ENCODE measurements around the gene GFPT1. TPM values are rescaled to one million over a fixed set of nuclear protein-coding genes. Genes with fewer than 3 reads are reported as not detected.

GFPT1 gene
- total RNA-seq, 1 donor from 2014 or later = 52.8 TPM

DNA sequence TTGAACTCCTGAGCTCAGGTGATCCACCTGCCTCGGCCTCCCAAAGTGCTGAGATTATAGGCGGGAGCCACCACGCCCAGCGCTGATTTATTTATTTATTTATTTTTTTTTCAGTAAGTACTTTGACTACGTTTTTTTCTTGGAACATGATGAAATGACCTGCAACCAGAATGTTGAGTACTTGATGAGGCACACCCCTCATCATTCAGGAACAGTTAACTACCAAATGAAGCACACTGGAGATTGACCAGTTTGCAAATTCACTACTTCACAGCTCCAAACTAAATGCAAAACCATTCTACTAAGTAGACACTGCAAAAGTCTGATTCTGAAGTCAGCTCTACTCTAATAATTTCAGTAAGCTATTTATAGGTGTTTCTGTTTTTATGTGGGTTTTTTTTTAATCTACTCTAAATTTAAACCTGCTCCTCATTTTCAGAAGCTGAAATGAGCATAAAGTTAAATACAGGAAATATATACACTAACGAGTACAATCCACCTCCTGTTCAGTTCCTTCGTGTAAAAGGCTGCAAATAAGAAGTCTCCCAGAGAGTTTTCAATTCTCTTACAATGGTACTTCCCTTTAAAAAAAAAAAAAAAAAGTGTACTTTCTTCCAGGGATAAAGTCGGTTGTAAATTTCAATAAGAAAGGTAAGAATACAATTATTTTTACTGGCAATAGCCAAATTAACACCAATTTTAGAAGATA lies 1.4 kb downstream of the GFPT1 start:
- H3K4me1 Mint-ChIP-seq (ENCODE audit: unreplicated experiment) = peaks cover 23% of the 10 kb centered on the region
- no peaks in the 10 kb centered on the region for H3K9me3 Mint-ChIP-seq (ENCODE audit: unreplicated experiment)
- H3K27me3 Mint-ChIP-seq (ENCODE audit: unreplicated experiment) = peaks cover 1% of the 10 kb centered on the region
- peak overlapping the region; percentile 94 for H3K4me3 Mint-ChIP-seq (ENCODE audit: unreplicated experiment)
- no peaks in the 10 kb centered on the region for H3K36me3 Mint-ChIP-seq (ENCODE audit: low read depth, unreplicated experiment)
- no peak for DNase-seq (ENCODE audit: low spot score)
- TF ChIP-seq CTCF (IDR thresholded peaks at IDR 0.05; ENCODE audit: unreplicated experiment) = no peak
- peak overlapping the region; percentile 85 for H3K27ac Mint-ChIP-seq (ENCODE audit: unreplicated experiment)

DNA sequence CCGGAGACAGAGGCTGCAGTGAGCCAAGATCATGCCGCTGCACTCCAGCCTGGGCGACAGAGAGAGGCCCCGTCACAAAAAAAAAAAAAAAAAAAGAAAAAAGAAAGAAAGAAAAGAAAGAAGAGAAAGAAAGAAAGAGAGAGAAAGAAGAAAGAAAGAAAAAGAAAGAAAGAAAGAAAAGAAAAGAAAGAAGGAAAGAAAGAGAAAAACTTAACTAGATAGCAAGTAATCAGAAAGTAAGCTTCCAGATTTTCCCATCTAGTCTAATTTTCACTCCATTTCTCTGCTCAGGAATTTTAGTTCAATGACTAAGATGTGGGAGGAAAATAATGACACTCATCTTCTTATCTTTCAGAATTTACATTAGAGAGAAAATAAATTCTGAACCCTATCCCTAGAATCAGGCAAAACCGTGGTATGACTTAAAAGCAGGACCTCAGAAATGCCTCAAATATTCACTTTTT lies 2.4 kb downstream of the GFPT1 start:
- Mint-ChIP-seq H3K4me1 (ENCODE audit: unreplicated experiment) (peaks cover 26% of the 10 kb centered on the region), H3K27ac (ENCODE audit: unreplicated experiment) (no peak overlapping the region), H3K4me3 (ENCODE audit: unreplicated experiment) (no peak overlapping the region), H3K36me3 (ENCODE audit: low read depth, unreplicated experiment) (no peaks in the 10 kb centered on the region), H3K27me3 (ENCODE audit: unreplicated experiment) (peaks cover 1% of the 10 kb centered on the region), H3K9me3 (ENCODE audit: unreplicated experiment) (no peaks in the 10 kb centered on the region)
- no peak for TF ChIP-seq CTCF (IDR thresholded peaks at IDR 0.05; ENCODE audit: unreplicated experiment)
- no peak for DNase-seq (ENCODE audit: low spot score)

GRCh38 chr2:69383176-69383812 lies 3.7 kb downstream of the GFPT1 start:
- Mint-ChIP-seq H3K27ac (ENCODE audit: unreplicated experiment) (no peak overlapping the region), H3K9me3 (ENCODE audit: unreplicated experiment) (no peaks in the 10 kb centered on the region), H3K4me1 (ENCODE audit: unreplicated experiment) (peaks cover 25% of the 10 kb centered on the region), H3K4me3 (ENCODE audit: unreplicated experiment) (no peak overlapping the region), H3K27me3 (ENCODE audit: unreplicated experiment) (peaks cover 1% of the 10 kb centered on the region), H3K36me3 (ENCODE audit: low read depth, unreplicated experiment) (no peaks in the 10 kb centered on the region)
- no peak for TF ChIP-seq CTCF (IDR thresholded peaks at IDR 0.05; ENCODE audit: unreplicated experiment)
- DNase-seq (ENCODE audit: low spot score) = no peak

- Mint-ChIP-seq H3K4me3 (ENCODE audit: unreplicated experiment) (no peak overlapping the region), H3K9me3 (ENCODE audit: unreplicated experiment) (no peaks in the 10 kb centered on the region), H3K36me3 (ENCODE audit: low read depth, unreplicated experiment) (no peaks in the 10 kb centered on the region), H3K27ac (ENCODE audit: unreplicated experiment) (no peak overlapping the region), H3K27me3 (ENCODE audit: unreplicated experiment) (no peaks in the 10 kb centered on the region), H3K4me1 (ENCODE audit: unreplicated experiment) (peaks cover 18% of the 10 kb centered on the region)
- TF ChIP-seq CTCF (IDR thresholded peaks at IDR 0.05; ENCODE audit: unreplicated experiment) = no peak
- DNase-seq (ENCODE audit: low spot score) = no peak
Observed at GRCh38 chr2:69382547-69382946, 4.5 kb downstream of the GFPT1 start.

DNA sequence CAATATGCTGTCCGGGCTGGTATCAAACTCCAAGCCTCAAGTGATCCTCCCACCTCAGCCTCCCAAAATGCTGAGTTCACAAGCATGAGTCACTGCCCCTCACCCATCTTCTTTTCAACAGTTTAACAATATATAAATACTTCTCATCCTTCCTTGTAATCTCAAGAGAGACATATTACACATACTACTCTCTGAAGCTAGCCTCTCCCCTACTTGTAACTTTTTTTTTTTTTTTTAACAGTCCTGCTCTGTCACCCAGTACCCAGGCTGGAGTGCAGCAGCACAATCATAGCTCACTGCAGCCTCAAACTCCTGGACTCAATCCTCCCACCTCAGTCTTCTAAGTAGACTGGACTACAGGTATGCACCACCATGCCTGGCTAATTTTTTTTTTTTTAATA lies 5.7 kb downstream of the GFPT1 start:
- no peak for TF ChIP-seq CTCF (IDR thresholded peaks at IDR 0.05; ENCODE audit: unreplicated experiment)
- H3K36me3 Mint-ChIP-seq (ENCODE audit: low read depth, unreplicated experiment) = no peaks in the 10 kb centered on the region
- no peaks in the 10 kb centered on the region for H3K9me3 Mint-ChIP-seq (ENCODE audit: unreplicated experiment)
- peaks cover 1% of the 10 kb centered on the region for H3K27me3 Mint-ChIP-seq (ENCODE audit: unreplicated experiment)
- no peak overlapping the region for H3K27ac Mint-ChIP-seq (ENCODE audit: unreplicated experiment)
- DNase-seq (ENCODE audit: low spot score) = no peak
- no peak overlapping the region for H3K4me3 Mint-ChIP-seq (ENCODE audit: unreplicated experiment)
- peaks cover 16% of the 10 kb centered on the region for H3K4me1 Mint-ChIP-seq (ENCODE audit: unreplicated experiment)

All from endothelial cell (in vitro differentiated cells).